Bronchial epithelial cell (primary cell): ENCODE data around the gene PLA2G2C. TPM values are rescaled to one million over a fixed set of nuclear protein-coding genes. Genes with fewer than 3 reads are reported as not detected.
A peak's percentile ranks its signal among the peaks of the same experiment; 100 is the strongest.
"Not testable (repeated sequence)": the region's sequence is repeated elsewhere in the genome, so short reads cannot be mapped to it uniquely, and the experiment has no call there.

Experiments
- DNase-seq: peaks from one replicate; pipeline ENCODE4 v3.0.0-alpha.2; 2010; ENCODE audit warnings: low read depth
- FAIRE-seq: peaks from 2 replicates; lab custom pipeline; 2011; peaks lifted over from hg19 to GRCh38; lab: Jason Lieb, UNC
- H3K27me3 ChIP-seq: 2 replicates; pipeline ENCODE4 v1.5.1; 2011; ENCODE audit warnings: low read length; ENCODE audit not compliant: control insufficient read depth, insufficient read depth
- H3K36me3 ChIP-seq: 2 replicates; pipeline ENCODE4 v1.5.1; 2011; ENCODE audit warnings: low read length; ENCODE audit not compliant: control insufficient read depth, insufficient read depth
- H3K4me3 ChIP-seq: 2 replicates; pipeline ENCODE4 v1.5.1; 2011; ENCODE audit warnings: mild to moderate bottlenecking, low read depth, low read length, control low read depth
- total RNA-seq: library from RNA; depleted of rRNA; stranded (reverse); fragments of >200 nt; gene quantifications from 2 replicates; pipeline ENCODE4 v1.2.1, GENCODE V29; 2014
- TF ChIP-seq, protein P1 (sequence below): IDR thresholded peaks from 2 replicates; pipeline ENCODE4 v1.5.1; 2011; ENCODE audit warnings: mild to moderate bottlenecking, moderate library complexity, low read length, control low read depth, inconsistent platforms; ENCODE audit not compliant: insufficient read depth, severe bottlenecking

Gene PLA2G2C
- total RNA-seq, 1 donor from 2014 or later = not detected

DNA sequence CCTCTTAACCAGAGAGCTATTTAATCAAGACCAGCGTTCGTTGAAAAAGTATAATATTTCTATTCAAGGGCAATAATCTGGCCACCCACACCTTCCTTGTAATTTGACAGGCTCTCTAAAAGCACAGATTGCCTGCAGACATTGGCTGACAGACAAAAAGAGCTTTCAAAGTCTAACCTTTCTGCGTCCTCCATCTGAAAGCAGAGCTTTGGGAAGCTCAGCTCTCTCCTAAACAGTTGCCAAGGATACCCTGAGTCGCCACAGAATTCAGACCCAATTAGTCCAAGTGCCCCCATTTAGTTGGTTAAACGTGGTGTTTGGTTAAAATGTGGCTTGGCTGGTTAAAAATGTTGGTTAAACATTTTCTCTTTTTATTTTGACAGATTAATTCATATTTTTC is 33.7 kb upstream of the PLA2G2C start:
- DNase-seq (no peak), FAIRE-seq (no peak)
- Histone ChIP-seq H3K36me3 (no peaks in the 10 kb centered on the region), H3K27me3 (no peaks in the 10 kb centered on the region), H3K4me3 (no peak overlapping the region)
- TF ChIP-seq, protein P1, sequence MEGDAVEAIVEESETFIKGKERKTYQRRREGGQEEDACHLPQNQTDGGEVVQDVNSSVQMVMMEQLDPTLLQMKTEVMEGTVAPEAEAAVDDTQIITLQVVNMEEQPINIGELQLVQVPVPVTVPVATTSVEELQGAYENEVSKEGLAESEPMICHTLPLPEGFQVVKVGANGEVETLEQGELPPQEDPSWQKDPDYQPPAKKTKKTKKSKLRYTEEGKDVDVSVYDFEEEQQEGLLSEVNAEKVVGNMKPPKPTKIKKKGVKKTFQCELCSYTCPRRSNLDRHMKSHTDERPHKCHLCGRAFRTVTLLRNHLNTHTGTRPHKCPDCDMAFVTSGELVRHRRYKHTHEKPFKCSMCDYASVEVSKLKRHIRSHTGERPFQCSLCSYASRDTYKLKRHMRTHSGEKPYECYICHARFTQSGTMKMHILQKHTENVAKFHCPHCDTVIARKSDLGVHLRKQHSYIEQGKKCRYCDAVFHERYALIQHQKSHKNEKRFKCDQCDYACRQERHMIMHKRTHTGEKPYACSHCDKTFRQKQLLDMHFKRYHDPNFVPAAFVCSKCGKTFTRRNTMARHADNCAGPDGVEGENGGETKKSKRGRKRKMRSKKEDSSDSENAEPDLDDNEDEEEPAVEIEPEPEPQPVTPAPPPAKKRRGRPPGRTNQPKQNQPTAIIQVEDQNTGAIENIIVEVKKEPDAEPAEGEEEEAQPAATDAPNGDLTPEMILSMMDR = no peak

DNA sequence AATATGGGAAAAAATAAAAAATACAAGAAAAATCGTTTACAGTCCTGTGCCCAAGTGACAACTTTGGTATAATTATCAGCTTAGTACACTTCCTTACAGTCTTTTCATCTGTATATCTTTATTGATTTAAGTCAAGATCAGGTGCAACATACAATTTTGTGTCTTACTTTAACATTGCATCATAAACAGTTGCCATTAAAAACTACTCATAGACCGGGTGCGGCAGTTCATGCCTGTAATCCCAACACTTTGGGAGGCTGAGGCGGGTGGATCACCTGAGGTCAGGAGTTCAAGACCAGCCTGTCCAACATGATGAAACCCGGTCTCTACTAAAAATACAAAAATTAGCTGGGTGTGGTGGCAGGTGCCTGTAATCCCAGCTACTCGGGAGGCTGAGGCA is 32.7 kb upstream of the PLA2G2C start:
- not testable (repeated sequence) for H3K27me3 ChIP-seq, DNase-seq, H3K4me3 ChIP-seq, FAIRE-seq, H3K36me3 ChIP-seq

DNA sequence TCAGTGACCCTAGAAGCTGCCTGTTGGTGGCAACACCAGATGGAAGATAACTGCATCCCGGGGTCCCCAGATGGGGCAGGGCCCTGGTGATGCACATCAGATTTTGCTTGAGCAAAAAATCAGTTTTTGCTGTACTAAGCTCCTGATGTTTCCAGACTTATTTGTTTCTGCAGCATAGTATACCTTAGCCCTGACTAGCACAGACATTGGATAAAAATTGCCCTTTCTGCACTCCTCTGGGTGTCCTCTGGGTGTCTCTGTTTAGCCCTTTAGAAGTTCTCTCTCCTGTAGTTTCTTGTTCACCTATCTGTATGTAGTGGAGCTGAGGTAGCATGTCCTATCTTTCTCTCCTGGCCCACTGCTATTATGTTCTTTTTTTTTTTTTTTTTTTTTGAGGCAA is 30.3 kb upstream of the PLA2G2C start:
- H3K27me3 ChIP-seq = no peaks in the 10 kb centered on the region
- H3K36me3 ChIP-seq = no peaks in the 10 kb centered on the region
- H3K4me3 ChIP-seq = no peak overlapping the region
- DNase-seq (peak; percentile 32), FAIRE-seq (no peak)
- TF ChIP-seq, protein P1 = peak; percentile 44

DNA sequence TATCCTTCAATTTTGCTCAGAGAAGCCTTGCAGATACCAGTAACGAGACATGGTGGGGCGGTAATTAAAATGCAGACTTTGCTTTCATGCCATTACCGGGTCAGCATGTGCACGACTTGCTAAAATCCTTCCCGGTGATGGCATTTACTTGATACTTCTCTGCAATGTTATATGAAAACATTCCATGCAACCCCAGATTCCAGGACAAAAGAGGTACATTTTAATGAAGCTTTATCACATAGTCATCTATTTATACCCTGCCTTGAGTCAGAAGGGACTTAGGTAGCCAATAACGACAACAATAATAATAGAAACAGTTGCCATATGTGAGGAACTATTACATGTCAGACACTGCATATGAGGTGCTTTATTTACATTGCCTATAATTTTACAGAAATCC is 29.4 kb upstream of the PLA2G2C start:
- Histone ChIP-seq H3K27me3 (no peaks in the 10 kb centered on the region), H3K36me3 (no peaks in the 10 kb centered on the region), H3K4me3 (no peak overlapping the region)
- FAIRE-seq (no peak), DNase-seq (no peak)
- TF ChIP-seq, protein P1 = no peak

DNA sequence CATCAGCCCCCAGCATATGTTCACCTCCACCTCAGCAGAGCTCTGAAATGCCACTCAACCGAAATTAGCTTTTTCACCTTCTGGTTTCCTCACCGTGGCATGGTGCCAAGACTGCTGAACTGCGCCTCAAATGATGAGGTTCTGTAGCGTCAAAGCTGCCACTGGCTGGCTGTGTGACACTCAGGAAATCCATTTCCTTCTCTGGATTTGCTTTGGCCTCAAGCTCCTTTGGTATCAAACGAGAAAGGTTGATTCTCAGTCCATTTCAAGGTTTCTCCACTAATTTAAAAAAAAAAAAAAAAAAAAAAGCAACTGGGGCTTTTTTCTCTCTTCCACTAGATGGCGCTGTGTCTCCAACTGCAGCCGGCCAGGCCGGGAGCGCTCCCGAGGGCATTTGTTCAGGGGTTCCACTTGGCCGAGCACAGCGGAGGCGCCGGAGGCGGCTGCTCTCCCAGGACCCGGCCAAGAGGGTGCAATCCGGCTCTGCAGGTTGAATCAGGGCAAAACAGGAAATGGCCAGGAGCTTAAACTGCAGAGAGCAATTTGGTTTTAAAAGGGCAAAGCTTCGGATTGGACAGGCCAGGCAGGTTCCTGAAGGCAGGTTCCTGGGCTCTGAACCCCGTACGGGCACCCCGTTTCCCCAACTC is 26.5 kb upstream of the PLA2G2C start:
- FAIRE-seq (no peak), DNase-seq (peak; percentile 48)
- TF ChIP-seq, protein P1 = peak; percentile 85
- Histone ChIP-seq H3K36me3 (no peaks in the 10 kb centered on the region), H3K27me3 (no peaks in the 10 kb centered on the region), H3K4me3 (no peak overlapping the region)

DNA sequence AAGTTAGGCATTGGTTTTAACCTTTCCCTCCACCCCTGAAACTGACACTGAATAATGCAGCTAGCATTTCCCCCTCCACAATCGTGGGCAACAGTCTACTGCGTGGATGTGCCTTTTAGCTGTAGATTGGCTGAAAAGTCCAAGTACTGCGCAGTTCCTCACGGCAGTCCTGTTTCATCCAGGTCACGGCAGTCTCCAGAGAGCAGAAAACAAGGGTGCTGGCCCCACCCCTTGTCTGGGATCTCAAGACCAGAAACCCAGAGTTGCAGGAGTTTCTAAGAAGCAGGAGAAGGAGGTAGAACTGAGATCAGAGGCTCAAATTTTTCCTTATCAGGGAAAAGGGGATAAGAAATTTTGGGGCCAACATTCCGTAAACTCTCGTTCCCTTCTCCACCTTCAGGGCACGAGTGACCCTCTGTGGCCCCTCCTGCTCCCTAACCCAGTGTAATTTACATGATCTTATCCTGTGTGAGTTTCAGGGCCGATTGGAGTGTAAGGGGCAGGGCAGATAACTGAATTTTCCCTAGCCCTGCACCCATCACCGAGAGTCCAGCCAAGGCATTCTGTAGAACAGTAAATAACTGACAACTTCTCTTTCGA is 25.9 kb upstream of the PLA2G2C start:
- FAIRE-seq = peak; percentile 7
- no peak overlapping the region for H3K4me3 ChIP-seq

More for the DNA sequence above, 25.9 kb upstream of the PLA2G2C start:
- TF ChIP-seq, protein P1 = no peak
- no peak for DNase-seq
- no peaks in the 10 kb centered on the region for H3K27me3 ChIP-seq
- no peaks in the 10 kb centered on the region for H3K36me3 ChIP-seq
